Stimulated activated CD8-positive, alpha-beta memory T cell treated with anti-CD3 and anti-CD28 coated beads, Interleukin-7, amount 100 ng/mL, for 24 hours (primary cell): Measurements from ENCODE around the gene TMEM108.

Source experiments
- DNase-seq: peaks from one replicate; pipeline ENCODE4 v3.0.0-alpha.2; 2020; ENCODE audit warnings: low read depth

Gene TMEM108

DNA sequence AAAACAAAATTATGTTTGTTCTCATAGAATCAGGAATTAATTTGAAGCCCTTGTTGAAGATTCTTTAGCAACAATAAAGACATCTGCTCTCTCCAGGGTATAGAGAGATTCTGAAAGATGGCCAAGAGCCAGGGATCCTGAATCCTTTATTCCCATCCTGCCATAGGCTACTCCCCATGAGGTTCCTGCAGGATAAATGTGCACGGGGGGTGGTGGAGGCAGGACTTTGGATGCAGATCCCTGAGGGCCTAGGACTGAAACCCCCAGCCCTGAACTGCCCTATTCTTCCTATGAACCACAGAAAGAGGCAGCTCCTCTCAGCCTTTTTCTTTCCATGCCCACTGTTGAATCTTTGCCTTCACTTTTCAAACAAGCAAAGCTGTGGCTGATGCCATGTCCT is 17.1 kb downstream of the TMEM108 start:
- DNase-seq, result no peak

DNA sequence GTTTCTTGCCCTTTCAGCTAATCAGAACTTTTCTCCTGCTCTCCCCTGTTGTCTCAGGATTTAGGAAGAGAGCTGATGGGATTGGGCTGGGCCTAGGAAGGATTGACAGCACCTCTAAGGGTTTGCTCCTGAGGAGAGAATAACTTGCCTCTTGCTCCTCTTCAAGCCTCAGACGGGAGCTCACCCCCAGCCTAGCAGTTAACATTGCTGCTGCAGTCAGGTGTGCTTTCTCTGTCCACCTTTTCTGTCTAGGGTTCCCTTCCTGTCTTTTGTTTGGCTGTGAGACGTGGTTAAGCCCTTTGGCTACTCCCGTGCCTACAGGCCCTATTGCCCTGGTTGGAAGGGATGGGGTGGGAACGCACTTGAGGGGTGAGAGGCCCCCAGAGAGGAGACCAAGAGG is 20.1 kb downstream of the TMEM108 start:
- no peak for DNase-seq

DNA sequence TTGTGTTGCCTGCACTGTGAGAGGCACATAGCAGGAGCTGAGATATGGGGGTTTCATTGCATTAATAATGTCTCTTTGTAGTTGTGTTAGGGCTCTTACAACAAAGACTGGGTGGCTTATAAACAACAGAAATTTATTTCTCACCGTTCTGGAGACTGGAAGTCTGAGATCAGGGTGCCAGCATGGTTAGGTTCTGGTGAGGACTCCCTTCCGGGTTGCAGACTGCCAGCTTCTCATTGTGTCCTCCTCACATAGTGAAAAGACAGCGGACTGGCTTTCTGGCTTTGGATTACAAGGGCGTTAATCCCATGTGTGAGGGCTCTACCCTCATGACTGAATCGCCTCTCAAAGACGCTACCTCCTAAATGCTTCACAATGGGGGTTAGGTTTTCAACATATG is 20.6 kb downstream of the TMEM108 start:
- no peak for DNase-seq

DNA sequence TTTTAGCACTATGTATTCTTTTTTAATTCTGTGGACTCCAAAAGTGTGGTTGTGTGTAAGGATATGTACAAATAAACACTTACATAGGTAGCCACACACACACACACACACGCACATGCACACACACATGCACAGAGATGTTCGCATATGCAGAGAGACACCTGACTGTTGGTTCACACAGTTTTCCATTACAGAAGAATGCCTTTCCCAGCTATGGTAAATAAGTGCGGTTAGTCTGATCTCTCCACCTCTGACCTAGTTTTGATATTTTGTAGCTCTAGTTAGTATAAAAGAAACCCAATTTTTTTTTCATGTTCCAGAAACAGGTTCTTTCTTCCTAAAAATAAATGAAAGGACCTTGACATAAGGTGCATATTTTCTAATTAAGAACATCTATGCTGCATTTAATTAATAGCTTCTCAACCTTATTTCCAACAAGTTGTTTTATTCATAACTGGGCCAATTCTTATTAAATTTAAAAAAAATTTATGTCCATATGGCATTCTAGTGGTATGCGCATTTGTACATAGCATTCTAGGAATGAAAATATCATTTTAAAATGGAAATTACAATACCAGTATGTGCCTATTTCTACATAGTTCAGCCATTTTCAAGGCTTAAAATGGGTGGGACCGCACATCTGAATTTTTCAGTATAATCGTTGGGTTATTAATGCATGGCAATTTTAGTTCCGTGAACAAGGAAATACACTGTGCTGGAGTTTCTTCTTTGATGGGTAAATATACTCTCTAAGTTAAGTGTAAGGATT is 27.2 kb downstream of the TMEM108 start:
- DNase-seq, result no peak

DNA sequence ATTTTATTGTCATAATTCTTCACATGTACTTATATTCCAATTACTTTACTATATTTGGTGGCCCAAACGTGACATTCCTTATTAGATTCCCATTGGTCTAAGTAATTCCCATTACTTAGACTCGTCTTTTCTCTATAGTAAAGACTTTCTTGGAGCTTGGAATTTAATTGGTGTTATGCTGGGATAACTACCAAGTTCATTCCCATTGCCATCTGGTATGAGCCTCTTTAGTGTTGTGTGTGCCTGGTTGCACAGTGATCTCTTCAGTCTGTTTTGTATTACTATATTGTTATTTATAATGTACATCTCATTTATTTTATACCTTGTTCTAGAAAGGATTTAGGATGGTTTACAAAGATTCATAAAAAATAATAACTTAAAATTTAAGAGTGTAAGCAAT is 27.8 kb downstream of the TMEM108 start:
- DNase-seq, result no peak

DNA sequence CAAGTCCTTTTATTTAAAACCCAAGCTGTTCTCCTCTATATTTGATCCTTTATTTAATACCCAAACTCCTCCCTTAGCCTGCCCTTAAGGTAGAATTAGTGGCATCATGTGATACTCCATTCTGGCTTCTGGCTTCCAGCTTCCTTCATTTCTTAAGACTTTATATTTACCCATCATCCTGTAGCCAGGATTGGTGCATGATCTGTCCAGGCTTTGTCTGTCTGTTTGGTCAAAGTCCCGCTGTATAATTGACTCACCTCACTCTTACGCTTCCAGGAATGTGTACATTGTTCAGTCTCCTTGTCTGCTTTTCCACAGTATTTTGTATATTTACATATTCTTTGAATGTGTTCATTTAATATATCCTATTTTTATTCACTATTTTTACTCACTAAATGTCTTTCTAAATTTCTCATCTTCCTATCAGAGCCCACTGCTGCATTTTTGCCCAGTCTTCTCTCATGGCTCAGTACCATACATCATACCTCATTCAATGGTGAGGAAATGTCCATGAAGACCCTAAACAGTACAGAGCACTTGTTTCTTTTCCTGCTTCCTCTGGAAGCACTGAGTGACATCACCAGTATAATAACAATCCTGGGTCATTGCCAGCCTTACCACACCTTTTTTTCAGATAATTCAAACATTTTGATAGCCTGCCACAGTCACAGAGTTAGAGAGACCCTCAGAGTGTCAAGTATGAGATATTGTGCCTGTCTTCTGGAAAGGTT is 31.5 kb downstream of the TMEM108 start:
- DNase-seq, result no peak

DNA sequence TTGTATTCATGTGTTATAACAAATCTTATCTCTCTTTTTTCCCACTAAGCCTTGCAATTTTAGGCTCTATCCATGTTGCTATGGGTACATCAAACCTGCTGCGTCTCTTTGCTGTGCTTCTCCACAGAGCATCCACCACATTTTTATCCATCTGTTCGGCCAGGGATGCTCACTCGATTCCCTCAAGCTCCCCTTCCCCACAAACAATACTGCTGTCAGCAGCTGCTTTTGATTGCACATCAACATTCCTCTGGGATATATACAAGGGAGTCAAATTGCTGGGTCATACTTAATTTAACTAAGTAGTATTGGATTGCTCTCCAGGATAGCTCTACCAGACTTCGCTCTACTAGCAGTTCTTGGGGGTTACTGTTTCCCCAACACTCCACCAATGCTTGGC is 36.8 kb downstream of the TMEM108 start:
- DNase-seq, result no peak

DNA sequence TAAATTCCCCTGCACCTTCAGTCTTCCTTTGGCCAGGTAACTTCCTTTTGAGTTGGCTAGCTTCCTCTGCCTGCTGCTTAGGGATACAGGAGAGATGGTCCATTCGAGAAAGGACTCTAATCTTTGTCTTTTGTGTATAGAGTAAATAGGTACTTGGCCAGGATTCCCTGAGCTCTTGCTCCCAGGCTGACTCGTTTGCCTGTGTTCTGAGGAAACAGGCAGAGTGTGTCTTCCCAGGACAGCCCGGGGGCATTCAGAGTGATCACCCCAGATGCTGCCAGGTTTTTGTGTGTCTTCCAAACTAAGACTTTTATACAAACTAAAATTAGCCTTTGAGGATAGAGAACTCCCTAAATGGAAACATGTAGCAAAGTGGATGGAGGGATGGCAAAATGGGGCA is 39.5 kb downstream of the TMEM108 start:
- no peak for DNase-seq

DNA sequence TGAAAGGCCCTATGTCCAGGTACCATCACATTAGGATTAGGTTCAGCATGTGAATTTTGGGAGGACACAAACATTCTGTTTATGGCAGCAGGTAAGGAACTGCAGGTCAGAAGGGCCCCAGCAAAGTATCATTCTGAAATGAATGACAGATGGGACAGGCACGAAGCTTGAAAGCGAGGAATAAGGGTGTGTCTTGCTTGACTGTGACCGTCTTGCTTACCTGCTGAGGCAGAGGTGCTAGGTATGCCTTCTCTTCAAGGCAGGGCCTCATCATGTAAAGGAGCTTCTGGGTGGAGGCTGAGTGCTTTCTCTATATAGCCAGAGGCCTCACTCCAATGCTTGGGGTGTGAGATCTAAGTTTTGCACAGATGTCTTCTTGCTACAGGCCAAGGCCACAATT is 41.4 kb downstream of the TMEM108 start:
- DNase-seq, result no peak

DNA sequence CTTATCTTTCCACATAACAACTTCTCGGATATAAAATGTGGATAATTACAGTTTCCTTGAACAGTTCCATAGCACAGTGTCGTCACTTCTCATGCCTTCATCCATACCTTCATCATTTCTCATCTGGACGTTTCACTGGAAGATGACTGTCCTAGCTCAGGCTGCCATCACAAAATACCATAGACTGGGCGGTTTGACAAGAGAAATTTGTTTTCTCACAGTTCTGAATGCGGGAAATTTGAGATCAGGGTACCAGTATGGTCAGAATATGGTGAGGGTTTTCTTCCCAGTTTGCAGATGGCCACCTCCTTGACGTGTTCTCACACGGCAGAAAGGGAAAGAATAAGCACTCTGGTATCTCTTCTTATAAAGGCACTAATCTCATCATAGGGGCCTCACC is 42.8 kb downstream of the TMEM108 start:
- no peak for DNase-seq

DNA sequence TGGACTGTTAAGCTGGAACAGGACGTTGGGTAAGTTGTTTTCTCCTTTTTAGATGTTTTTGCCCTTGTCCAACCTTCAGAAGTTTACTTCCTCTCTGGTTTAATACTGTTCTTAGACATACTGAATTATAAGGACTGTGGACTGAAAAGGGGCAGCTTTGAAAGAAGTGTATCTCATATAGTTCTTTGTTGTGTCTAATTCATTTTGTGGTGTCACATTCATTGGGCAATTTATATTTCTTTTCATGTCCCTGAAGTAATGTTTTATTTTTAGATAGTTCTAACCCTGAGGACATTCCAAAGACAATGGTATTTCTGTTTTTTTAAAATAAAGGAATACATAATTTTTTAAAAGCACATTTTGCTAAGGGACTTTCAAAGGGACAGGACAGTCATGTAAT is 45.2 kb downstream of the TMEM108 start:
- no peak for DNase-seq

DNA sequence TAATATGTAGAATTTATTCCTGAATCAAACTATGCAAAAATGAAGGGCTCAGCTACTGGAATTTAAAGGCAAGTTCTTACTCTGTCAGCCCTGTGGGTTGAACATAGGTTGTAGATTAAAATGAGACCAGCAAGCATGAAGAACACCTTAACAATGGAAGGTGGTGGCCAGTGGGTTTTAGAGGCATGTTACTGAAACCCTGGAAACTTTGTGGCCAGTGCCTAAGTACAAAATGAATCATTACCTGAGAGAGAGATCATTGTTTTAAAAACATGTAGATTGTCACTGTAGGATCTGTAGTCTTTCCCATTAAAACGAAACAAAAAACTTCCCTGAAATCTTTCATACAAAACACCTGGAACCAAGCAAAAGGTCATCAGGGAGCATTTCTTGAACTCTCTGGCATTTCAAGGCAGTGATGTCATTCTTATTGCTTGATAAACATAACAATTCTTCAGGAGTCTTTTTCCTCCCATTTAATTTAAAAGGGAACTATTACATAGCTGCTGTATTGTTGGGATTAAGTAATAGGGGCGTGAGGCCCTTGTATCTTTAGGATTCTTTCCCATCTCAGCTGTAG is 51.8 kb downstream of the TMEM108 start:
- DNase-seq, result no peak

DNA sequence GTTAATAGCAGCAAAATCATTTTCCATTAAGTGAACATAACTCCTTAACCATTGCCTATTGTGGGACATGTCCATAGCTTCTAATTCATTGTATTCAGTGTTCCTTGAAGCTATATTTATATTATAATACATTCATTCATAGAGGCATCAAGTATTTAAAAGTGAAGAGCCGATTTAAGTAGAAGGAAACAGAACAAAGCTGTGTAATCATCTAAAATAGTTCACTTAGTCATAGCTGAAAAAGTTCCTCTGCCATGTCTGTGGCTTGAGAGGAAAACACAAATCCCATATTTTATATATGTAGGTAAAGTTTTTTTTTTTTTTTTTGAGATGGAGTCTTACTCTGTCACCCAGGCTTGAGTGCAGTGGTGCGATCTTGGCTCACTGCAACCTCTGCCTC is 54.5 kb downstream of the TMEM108 start:
- DNase-seq, result no peak

DNA sequence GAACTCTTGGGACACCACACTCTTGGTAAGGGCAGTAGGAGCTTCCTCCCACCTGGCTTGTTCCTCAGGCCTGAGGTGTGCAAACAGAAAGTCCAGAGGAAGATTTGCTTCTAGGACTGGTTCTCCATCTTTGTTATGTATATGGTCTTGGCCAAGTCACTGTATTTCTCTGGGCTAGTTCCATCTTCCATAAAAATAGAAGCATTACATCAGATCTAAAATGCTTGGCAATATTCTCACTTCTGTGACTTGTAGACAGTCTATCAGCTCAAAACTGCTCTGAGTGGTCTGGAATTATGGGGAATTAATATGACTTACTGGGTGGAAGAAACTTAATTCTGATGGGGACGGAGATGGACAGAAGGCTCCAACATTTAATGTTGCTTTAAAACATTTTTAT is 55.2 kb downstream of the TMEM108 start:
- DNase-seq, result no peak

DNA sequence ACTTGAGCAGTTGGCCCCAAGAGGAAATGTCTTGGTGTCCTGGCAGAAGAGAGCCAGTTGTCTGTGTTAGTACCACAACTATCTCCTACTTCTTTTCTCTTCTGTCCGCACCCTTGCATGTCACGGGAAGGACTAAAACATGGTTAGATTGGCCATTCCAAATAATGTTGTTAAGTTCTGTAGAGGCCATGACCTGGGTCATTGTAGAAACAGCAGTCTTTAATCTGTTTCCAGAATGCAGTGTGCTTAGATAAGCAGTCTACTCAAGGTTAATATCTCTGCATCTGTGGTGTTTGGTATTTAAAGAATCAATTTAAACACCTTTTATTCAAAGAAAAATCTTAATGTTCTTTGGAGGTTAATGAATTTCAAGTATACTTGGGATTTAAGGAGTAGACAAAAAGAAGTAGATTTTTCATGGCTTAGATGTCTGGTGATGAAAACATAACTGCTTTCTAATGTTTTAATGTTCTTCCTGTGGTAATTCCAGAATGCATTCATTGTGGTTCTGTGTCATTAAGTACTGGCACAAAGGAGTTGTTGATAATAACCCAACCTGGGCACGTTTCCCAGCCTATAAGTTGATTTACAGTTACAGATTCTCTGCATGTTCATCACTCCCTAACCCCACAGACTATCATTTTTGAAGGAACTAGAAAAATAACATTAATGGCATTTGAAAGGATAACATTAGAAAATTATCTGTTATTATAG is 58.9 kb downstream of the TMEM108 start:
- no peak for DNase-seq

DNA sequence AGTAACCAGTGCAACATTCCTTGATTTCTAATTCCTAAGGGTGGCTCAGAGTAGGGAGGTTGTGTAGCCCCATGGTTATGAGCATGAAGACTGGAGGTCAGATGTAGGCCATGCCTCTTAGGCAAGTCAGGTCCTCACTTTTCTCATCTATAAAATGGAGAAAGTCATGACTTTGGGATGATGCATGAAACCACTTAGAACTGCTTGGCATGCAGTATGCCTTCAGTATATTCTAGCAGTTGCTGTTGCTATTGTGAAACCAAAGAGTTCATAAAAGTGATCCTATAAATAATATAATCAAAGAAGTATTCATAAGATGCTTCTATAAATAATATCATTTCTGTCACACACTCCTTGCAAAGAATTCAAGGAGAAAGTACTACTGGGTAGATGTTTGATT is 65.5 kb downstream of the TMEM108 start:
- no peak for DNase-seq

DNA sequence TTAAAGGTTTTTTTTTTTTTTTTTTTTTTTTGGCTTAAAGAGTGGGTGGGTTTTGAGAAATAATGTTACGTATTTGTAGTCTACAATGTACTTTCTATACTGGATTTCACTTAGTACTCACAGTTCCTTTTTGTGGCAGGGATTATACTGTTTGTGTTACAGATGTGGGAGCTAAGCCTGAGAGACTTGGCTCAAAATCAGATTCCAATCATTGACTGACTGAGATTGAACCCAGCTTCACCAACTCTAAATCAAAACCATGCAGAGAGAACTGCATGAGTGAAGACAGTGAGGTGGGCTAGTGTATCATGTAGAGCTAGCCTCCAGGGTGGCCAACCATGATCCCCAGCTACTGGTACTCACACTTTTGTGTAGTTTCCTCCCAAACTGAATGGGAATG is 68.0 kb downstream of the TMEM108 start:
- no peak for DNase-seq

DNA sequence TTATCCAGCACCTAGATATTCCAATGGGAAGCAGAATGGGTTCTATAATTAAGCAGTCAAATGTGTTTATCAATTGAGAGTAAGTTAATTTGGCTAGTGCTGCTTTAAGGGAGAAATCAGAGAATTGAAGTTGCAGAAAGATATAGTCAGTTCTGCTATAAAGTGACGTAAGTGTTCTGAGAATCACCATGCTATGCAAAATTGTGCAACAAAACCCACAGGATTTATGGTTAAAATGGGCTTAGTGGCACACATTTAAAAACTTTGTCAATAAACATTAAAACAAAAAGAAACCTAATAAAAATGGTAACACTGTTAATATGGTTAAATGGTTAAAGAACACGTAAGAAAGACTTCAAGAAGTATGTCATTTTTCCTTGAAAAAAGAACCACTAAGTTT is 74.5 kb downstream of the TMEM108 start:
- no peak for DNase-seq

DNA sequence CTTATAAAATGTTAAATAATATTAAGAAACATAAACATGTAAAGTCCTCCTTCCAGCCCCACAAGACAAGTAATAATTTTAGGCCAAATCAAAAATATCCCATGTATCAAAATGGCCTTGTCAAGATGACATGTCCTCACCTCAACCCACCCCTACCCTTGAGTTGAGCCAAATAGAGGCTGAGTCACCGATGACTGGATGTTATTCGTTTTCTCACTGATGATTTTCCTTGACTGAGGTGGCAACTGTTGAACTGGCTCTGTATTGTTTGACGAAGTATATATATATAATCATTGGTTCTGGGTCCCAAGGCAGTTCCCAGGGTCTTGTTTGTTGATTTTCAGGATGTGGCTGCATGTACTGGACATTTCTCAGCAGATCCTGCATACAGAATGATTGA is 75.3 kb downstream of the TMEM108 start:
- no peak for DNase-seq

DNA sequence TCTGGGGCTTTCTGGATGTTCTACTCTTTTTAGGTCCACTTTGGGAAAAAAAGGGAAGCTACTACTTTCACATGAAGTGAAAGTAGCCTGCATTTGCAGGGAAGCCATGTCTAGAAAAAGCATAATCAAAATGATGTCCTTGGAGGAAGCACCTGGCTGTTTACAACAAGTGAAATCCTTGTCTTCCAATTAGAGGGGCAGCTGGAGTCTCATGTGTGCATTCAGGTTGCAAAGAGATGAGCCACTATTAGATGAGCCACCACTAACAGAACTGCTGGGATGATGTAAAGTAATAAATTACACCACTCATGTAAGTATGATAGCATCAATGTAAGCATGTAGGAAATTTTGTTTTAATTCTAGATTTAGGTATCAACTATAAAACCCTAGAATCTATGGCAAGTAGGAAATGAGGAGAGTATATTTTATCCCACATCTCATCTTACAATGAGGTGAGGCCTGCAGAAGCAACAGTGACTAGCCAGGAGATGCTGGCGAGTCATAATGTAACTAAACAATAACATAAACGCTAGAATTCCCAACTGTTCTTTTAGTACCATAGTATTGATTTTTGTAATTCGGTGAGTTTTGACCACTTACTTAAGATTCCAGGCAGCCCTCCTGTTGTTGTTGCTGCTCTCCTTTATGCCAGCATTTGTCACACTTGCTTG is 75.9 kb downstream of the TMEM108 start:
- no peak for DNase-seq

DNA sequence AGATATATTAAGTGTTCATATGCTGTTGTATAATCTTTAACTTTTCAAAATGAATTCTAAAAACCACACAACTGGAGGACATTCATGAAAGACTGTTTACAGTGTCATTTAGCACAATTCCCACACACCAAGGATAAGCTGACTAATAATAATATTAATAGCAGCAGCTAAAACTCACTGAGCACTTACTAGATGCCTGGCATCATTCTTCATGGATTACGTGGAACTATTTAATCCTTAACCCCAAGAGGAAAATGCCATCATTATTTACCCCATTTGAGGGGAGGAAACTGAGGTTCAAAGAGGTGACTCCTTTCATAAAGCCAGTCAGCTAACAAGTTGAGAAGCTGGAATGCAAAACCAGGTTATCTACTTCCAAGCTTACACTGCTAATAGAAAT is 77.0 kb downstream of the TMEM108 start:
- no peak for DNase-seq

DNA sequence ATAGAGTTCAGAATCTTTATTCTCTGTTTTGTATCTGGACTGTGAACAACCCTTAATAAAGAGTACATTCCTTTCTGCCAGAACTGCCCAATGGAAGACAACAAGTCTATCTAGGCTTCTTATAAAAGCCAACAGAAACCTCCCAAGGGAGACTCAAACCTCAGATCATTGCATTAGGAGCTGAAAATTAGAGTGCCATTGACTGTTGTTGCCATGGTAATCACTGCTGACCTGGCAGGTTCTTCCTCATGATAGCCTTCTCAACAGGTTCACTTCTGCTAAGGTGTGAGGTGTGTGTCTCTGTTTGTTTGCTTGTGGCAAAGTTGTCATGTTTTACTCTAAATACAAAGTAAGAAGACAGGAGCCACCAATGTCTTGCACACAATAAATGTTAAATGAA is 79.2 kb downstream of the TMEM108 start:
- DNase-seq, result no peak
